Measurements from ENCODE around the gene GRIK4.

GRIK4 gene

DNA sequence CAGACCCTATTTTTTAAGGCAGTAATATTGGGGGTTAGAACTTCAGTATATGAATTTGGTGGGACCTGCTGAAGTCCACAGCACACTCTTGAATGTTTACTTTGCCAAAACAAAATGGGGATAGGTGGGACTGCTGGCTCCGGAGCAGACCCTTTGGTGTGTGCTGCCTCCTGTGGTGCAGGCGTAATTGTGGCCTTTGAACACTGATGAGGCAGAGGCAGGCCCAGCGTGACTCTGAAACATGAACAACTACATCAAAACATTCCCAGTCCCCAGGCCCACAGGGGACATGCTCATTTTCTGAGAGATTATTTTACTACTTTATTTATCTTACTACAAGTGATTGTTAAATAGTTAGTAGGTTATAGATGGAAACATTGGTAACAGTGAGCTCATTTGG lies 287.3 kb downstream of the GRIK4 start:
- Histone ChIP-seq H3K36me3 (ENCODE audit: control insufficient read depth, insufficient read depth, low read length) (no peaks in the 10 kb centered on the region), H3K27ac (ENCODE audit: low read depth, low read length) (no peak overlapping the region), H3K4me3 (ENCODE audit: low read length) (no peak overlapping the region), H3K4me1 (ENCODE audit: control insufficient read depth, insufficient read depth, low read length) (no peaks in the 10 kb centered on the region), H3K27me3 (ENCODE audit: control insufficient read depth, insufficient read depth, low read length) (no peaks in the 10 kb centered on the region), H3K9ac (ENCODE audit: low read length) (no peak overlapping the region)

- Histone ChIP-seq H3K4me1 (ENCODE audit: control insufficient read depth, insufficient read depth, low read length) (no peaks in the 10 kb centered on the region), H3K9ac (ENCODE audit: low read length) (no peak overlapping the region), H3K27ac (ENCODE audit: low read depth, low read length) (no peak overlapping the region), H3K4me3 (ENCODE audit: low read length) (no peak overlapping the region), H3K36me3 (ENCODE audit: control insufficient read depth, insufficient read depth, low read length) (no peaks in the 10 kb centered on the region), H3K27me3 (ENCODE audit: control insufficient read depth, insufficient read depth, low read length) (no peaks in the 10 kb centered on the region)
Measured at GRCh38 chr11:120800206-120800605, 288.7 kb downstream of the GRIK4 start.

DNA sequence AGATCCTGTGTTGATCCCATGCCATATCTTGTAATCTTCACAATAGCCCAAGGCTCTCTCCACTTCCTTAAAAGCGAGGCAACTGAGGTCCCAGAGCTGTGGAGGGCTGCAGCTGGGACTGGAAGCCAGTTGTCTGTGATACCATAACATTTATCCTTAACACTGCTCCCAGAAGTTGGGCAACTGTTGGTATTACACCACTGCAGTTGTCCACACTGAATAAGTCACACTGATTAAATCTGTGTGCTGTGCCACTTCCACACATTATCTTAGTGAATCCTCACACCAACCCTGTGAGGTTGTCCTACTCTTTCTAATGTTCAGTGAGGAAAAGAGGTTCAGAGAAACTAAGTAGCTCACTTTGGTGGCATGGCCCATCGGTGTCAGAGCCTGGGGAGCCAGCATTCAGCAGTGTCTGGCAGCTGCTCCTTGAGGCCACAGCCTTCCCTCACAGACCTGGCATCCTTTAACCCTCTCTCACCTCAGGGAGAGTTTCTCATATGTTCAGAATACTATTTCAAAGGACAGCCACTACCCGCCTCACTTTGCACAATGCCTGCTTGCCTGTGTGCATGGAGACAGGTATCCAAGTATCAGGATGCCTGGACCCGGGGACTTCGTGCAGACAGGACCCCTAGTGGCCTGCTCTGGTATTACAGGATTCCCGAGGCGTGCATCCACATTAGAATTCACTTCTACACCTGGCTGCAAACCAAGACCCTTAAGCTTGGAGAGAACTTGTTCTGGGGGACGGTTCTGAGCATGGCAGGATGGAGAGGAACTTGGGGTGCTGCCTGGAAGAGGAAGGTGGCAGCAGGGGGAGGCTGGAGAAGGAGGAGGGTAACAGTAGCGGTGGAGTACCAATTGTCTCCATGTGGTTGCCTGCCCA lies 290.5 kb downstream of the GRIK4 start:
- H3K27ac ChIP-seq (ENCODE audit: low read depth, low read length) = no peak overlapping the region
- H3K4me1 ChIP-seq (ENCODE audit: control insufficient read depth, insufficient read depth, low read length) = no peaks in the 10 kb centered on the region
- H3K27me3 ChIP-seq (ENCODE audit: control insufficient read depth, insufficient read depth, low read length) = no peaks in the 10 kb centered on the region
- H3K9ac ChIP-seq (ENCODE audit: low read length) = no peak overlapping the region
- no peak overlapping the region for H3K4me3 ChIP-seq (ENCODE audit: low read length)
- no peaks in the 10 kb centered on the region for H3K36me3 ChIP-seq (ENCODE audit: control insufficient read depth, insufficient read depth, low read length)

GRCh38 chr11:120805960-120806555 lies 294.5 kb downstream of the GRIK4 start:
- Histone ChIP-seq H3K27ac (ENCODE audit: low read depth, low read length) (no peak overlapping the region), H3K27me3 (ENCODE audit: control insufficient read depth, insufficient read depth, low read length) (no peaks in the 10 kb centered on the region), H3K4me3 (ENCODE audit: low read length) (no peak overlapping the region), H3K4me1 (ENCODE audit: control insufficient read depth, insufficient read depth, low read length) (no peaks in the 10 kb centered on the region), H3K9ac (ENCODE audit: low read length) (no peak overlapping the region), H3K36me3 (ENCODE audit: control insufficient read depth, insufficient read depth, low read length) (no peaks in the 10 kb centered on the region)

GRCh38 chr11:120807414-120808150 lies 296.0 kb downstream of the GRIK4 start:
- H3K9ac ChIP-seq (ENCODE audit: low read length) = no peak overlapping the region
- no peaks in the 10 kb centered on the region for H3K27me3 ChIP-seq (ENCODE audit: control insufficient read depth, insufficient read depth, low read length)
- H3K4me1 ChIP-seq (ENCODE audit: control insufficient read depth, insufficient read depth, low read length) = no peaks in the 10 kb centered on the region
- H3K36me3 ChIP-seq (ENCODE audit: control insufficient read depth, insufficient read depth, low read length) = no peaks in the 10 kb centered on the region
- H3K27ac ChIP-seq (ENCODE audit: low read depth, low read length) = no peak overlapping the region
- H3K4me3 ChIP-seq (ENCODE audit: low read length) = no peak overlapping the region

- no peak overlapping the region for H3K9ac ChIP-seq (ENCODE audit: low read length)
- no peaks in the 10 kb centered on the region for H3K36me3 ChIP-seq (ENCODE audit: control insufficient read depth, insufficient read depth, low read length)
- no peaks in the 10 kb centered on the region for H3K4me1 ChIP-seq (ENCODE audit: control insufficient read depth, insufficient read depth, low read length)
- H3K27ac ChIP-seq (ENCODE audit: low read depth, low read length) = no peak overlapping the region
- no peaks in the 10 kb centered on the region for H3K27me3 ChIP-seq (ENCODE audit: control insufficient read depth, insufficient read depth, low read length)
- no peak overlapping the region for H3K4me3 ChIP-seq (ENCODE audit: low read length)
Measured at GRCh38 chr11:120808616-120809050, 297.1 kb downstream of the GRIK4 start.

- H3K9ac ChIP-seq (ENCODE audit: low read length) = no peak overlapping the region
- no peak overlapping the region for H3K4me3 ChIP-seq (ENCODE audit: low read length)
- H3K27ac ChIP-seq (ENCODE audit: low read depth, low read length) = no peak overlapping the region
- H3K27me3 ChIP-seq (ENCODE audit: control insufficient read depth, insufficient read depth, low read length) = no peaks in the 10 kb centered on the region
- no peaks in the 10 kb centered on the region for H3K36me3 ChIP-seq (ENCODE audit: control insufficient read depth, insufficient read depth, low read length)
- no peaks in the 10 kb centered on the region for H3K4me1 ChIP-seq (ENCODE audit: control insufficient read depth, insufficient read depth, low read length)
Measured at GRCh38 chr11:120810251-120810650, 298.7 kb downstream of the GRIK4 start.

GRCh38 chr11:120811199-120811598 lies 299.7 kb downstream of the GRIK4 start:
- Histone ChIP-seq H3K9ac (ENCODE audit: low read length) (no peak overlapping the region), H3K27me3 (ENCODE audit: control insufficient read depth, insufficient read depth, low read length) (no peaks in the 10 kb centered on the region), H3K27ac (ENCODE audit: low read depth, low read length) (no peak overlapping the region), H3K36me3 (ENCODE audit: control insufficient read depth, insufficient read depth, low read length) (no peaks in the 10 kb centered on the region), H3K4me3 (ENCODE audit: low read length) (no peak overlapping the region), H3K4me1 (ENCODE audit: control insufficient read depth, insufficient read depth, low read length) (no peaks in the 10 kb centered on the region)

DNA sequence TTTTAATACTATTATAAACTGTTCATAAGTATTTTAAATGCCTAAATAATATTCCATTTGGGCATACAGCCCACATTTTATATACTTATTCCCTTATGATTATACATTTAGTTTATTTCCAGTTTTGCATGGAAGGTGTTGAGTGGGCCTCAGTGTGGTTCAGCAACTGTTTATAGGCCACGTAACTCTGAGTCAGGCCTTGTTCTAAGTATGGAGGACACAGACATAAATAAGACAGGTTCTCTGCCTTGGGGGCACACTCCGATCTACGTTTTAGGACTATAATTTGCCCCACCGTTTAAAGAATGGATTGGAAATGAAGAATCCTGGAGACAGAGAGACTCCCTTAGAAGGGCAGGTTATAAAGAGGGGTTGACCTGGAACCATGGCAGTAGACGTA lies 300.2 kb downstream of the GRIK4 start:
- Histone ChIP-seq H3K4me3 (ENCODE audit: low read length) (no peak overlapping the region), H3K27ac (ENCODE audit: low read depth, low read length) (no peak overlapping the region), H3K9ac (ENCODE audit: low read length) (no peak overlapping the region), H3K4me1 (ENCODE audit: control insufficient read depth, insufficient read depth, low read length) (no peaks in the 10 kb centered on the region), H3K27me3 (ENCODE audit: control insufficient read depth, insufficient read depth, low read length) (no peaks in the 10 kb centered on the region), H3K36me3 (ENCODE audit: control insufficient read depth, insufficient read depth, low read length) (no peaks in the 10 kb centered on the region)

DNA sequence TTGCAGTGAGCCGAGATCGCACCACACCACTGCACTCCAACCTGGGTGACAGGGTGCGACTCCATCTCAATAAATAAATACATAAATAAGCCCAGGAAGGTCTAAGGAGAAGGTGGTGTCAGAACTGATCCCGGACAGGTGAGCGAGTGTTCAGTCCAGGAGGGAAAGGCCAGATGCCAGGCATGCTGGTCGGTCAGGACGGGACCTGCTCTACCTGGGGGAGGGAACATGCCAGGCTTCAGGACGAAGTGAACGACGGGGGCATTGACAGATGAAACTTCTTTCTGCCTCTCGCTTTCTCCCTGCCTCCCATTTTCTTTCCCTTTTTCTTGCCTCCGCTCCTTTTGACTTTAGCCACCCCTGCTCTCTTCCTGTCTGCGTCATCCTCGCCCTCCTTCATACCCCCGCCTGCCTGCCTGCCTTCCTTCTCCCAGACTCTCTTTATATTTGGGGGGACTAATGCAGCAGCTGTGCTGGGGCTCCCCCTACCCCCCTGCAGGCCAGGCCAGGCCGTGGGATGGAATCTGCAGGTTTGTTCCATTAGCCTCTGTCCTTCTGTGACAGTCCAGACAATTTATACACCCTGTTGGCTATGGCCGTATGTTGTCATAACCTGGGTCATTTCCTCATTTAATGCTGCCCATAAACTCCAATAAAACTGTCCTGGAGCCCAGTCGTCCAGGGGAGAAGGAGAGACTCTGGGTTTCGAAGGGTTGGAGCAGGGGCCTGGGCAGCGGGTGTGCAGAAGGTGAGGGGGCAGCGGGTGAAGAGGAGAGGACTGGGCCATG lies 303.2 kb downstream of the GRIK4 start:
- no peaks in the 10 kb centered on the region for H3K4me1 ChIP-seq (ENCODE audit: control insufficient read depth, insufficient read depth, low read length)
- no peaks in the 10 kb centered on the region for H3K27me3 ChIP-seq (ENCODE audit: control insufficient read depth, insufficient read depth, low read length)
- no peaks in the 10 kb centered on the region for H3K36me3 ChIP-seq (ENCODE audit: control insufficient read depth, insufficient read depth, low read length)
- H3K4me3 ChIP-seq (ENCODE audit: low read length) = no peak overlapping the region
- no peak overlapping the region for H3K27ac ChIP-seq (ENCODE audit: low read depth, low read length)
- H3K9ac ChIP-seq (ENCODE audit: low read length) = no peak overlapping the region

DNA sequence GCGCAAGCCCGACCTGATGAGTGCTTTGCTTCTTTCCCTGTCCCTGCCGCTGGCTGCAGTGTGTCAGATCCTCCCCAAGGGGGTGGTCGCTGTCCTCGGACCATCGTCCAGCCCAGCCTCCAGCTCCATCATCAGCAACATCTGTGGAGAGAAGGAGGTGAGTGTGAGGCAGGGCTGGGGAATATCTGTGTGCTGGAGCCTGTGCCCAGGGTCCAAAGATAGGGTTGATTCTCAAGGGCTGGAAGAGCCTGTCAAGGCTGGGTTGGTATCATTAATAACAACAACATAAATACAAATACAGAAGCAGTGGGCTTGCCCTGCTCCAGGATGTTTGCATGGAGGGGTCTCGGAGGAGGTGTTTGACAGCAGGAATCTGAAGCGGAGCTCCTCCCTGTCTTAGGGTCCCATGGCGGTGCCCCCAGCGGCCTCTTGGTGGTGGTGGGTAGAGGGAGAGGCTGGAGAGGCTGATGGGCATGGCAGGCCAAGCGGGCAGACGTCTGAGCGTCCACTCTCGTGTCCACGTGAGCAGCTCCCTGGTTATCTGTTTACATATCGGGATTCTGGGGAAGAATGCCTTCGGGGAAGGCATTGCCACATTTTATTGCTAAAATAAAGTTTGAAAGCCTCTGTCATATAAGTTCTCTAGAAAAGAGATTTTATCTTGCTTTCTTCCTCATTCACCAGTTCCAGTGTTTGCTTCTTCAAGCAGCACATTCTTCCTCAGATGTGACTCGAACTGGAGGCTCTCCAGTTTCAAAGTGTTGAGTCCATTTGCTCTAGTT lies 304.0 kb downstream of the GRIK4 start:
- H3K27ac ChIP-seq (ENCODE audit: low read depth, low read length) = no peak overlapping the region
- no peaks in the 10 kb centered on the region for H3K4me1 ChIP-seq (ENCODE audit: control insufficient read depth, insufficient read depth, low read length)
- H3K4me3 ChIP-seq (ENCODE audit: low read length) = no peak overlapping the region
- H3K27me3 ChIP-seq (ENCODE audit: control insufficient read depth, insufficient read depth, low read length) = no peaks in the 10 kb centered on the region
- H3K36me3 ChIP-seq (ENCODE audit: control insufficient read depth, insufficient read depth, low read length) = no peaks in the 10 kb centered on the region
- no peak overlapping the region for H3K9ac ChIP-seq (ENCODE audit: low read length)
